OCI-LY7 (cell line): Measurements from ENCODE around the gene PARL.

Source experiments
- CTCF ChIP-seq: fragments of 200-600 bp; sonication (generic); conservative IDR thresholded peaks from 2 replicates; pipeline ENCODE4 v1.5.1; 2014; ENCODE audit warnings: mild to moderate bottlenecking, antibody characterized with exemption, low read length, moderate library complexity, mixed read lengths
- EZH2phosphoT487 ChIP-seq: fragments of 200-600 bp; sonication (generic); IDR thresholded peaks from 2 replicates; pipeline ENCODE4 v1.6.1; 2018; ENCODE audit warnings: low read depth, borderline replicate concordance, mild to moderate bottlenecking, mixed run types, antibody characterized with exemption, low read length, moderate library complexity, mixed read lengths

GRCh38 chr3:183796372-183796771 lies 88.3 kb downstream of the PARL start:
- TF ChIP-seq CTCF: no peak
- no peak for TF ChIP-seq EZH2phosphoT487
